ENCODE measurements around the gene RAB40B. TPM values are rescaled to one million over a fixed set of nuclear protein-coding genes. Genes with fewer than 3 reads are reported as not detected.

The RAB40B gene
- total RNA-seq, 2 donors from 2014 or later = 1.2 to 4.6 TPM

DNA sequence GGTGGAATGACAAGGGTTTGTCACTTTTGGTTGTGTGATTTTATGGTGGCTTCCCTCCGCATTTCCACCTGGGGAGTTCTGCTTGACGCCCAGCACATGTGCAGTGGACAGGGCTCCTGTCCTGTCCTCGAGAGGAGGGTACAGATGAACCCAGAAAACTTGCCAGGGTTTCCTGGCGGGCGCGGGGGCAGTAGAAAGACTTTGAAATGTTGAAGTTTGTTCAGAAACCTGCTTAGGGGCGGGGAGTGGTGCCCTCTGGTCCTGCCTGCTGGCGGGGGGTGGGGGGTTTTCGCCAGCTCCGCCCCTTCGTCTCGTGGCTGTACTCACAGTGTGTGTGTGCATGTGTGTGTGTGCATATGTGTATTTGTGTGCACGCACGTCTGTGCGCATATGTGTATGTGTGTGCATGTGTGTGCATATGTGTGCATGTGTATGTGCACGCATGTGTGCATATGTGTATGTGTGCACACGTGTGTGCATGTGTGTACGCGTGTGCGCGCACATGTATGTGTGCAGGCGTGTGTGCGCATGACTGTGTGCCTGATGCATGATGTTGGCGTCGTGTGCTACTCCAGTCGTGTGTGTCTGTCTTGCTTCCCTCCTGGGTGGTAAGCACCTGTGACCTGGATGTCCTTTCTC is 24.8 kb upstream of the RAB40B start:
- Mint-ChIP-seq H3K27ac (no peak overlapping the region), H3K36me3 (ENCODE audit: low read depth) (peaks cover 50% of the 10 kb centered on the region), H3K4me3 (no peak overlapping the region), H3K27me3 (ENCODE audit: insufficient read depth) (no peaks in the 10 kb centered on the region), H3K9me3 (no peaks in the 10 kb centered on the region), H3K4me1 (no peaks in the 10 kb centered on the region)
- 92 to 99% methylated on average over 15 to 26 of the region's 26 CpGs for WGBS, 2 experiments (ENCODE audit: insufficient coverage in 1 of 2, insufficient read length in 1 of 2)
- peaks cover 41% of the 10 kb centered on the region for H3K36me3 ChIP-seq (ENCODE audit: control insufficient read depth, insufficient read depth, low read length)
- H3K27ac ChIP-seq (ENCODE audit: low read depth, low read length) = no peak overlapping the region
- no peaks in the 10 kb centered on the region for H3K27me3 ChIP-seq (ENCODE audit: control insufficient read depth, insufficient read depth, low read length, poor library complexity, severe bottlenecking)
- H3K4me1 ChIP-seq (ENCODE audit: control insufficient read depth, insufficient read depth, low read length) = no peaks in the 10 kb centered on the region
- TF ChIP-seq CTCF (conservative IDR thresholded peaks at IDR 0.05) = no peak
- H3K4me3 ChIP-seq (ENCODE audit: low read length) = no peak overlapping the region
- H3K9ac ChIP-seq (ENCODE audit: extremely low read depth, low read length, poor library complexity, severe bottlenecking) = no peak overlapping the region
- DNase-seq = no peak
- no peaks in the 10 kb centered on the region for H3K9me3 ChIP-seq (ENCODE audit: control insufficient read depth, low read length)

GRCh38 chr17:82722341-82723013 is 24.0 kb upstream of the RAB40B start:
- peaks cover 46% of the 10 kb centered on the region for H3K36me3 Mint-ChIP-seq (ENCODE audit: low read depth)
- Histone ChIP-seq H3K9ac (ENCODE audit: extremely low read depth, low read length, poor library complexity, severe bottlenecking) (no peak overlapping the region), H3K4me3 (ENCODE audit: low read length) (no peak overlapping the region), H3K27ac (ENCODE audit: low read depth, low read length) (no peak overlapping the region), H3K4me1 (ENCODE audit: control insufficient read depth, insufficient read depth, low read length) (no peaks in the 10 kb centered on the region), H3K27me3 (ENCODE audit: control insufficient read depth, insufficient read depth, low read length, poor library complexity, severe bottlenecking) (no peaks in the 10 kb centered on the region), H3K36me3 (ENCODE audit: control insufficient read depth, insufficient read depth, low read length) (peaks cover 41% of the 10 kb centered on the region), H3K9me3 (ENCODE audit: control insufficient read depth, low read length) (no peaks in the 10 kb centered on the region)
- 92 to 96% methylated on average over 17 to 19 of the region's 19 CpGs for WGBS, 2 experiments (ENCODE audit: insufficient coverage in 1 of 2, insufficient read length in 1 of 2)
- H3K9me3 Mint-ChIP-seq = no peaks in the 10 kb centered on the region
- H3K27ac Mint-ChIP-seq = no peak overlapping the region
- no peak for TF ChIP-seq CTCF (conservative IDR thresholded peaks at IDR 0.05)
- H3K4me3 Mint-ChIP-seq = no peak overlapping the region
- peaks cover 5% of the 10 kb centered on the region for H3K4me1 Mint-ChIP-seq
- no peak for DNase-seq
- H3K27me3 Mint-ChIP-seq (ENCODE audit: insufficient read depth) = no peaks in the 10 kb centered on the region

- Mint-ChIP-seq H3K4me1 (peaks cover 7% of the 10 kb centered on the region), H3K36me3 (ENCODE audit: low read depth) (peaks cover 33% of the 10 kb centered on the region), H3K27ac (no peak overlapping the region), H3K9me3 (no peaks in the 10 kb centered on the region), H3K27me3 (ENCODE audit: insufficient read depth) (peaks cover 5% of the 10 kb centered on the region), H3K4me3 (no peak overlapping the region)
- H3K36me3 ChIP-seq (ENCODE audit: control insufficient read depth, insufficient read depth, low read length) = peaks cover 39% of the 10 kb centered on the region
- H3K4me1 ChIP-seq (ENCODE audit: control insufficient read depth, insufficient read depth, low read length) = no peaks in the 10 kb centered on the region
- no peak overlapping the region for H3K9ac ChIP-seq (ENCODE audit: extremely low read depth, low read length, poor library complexity, severe bottlenecking)
- no peak for TF ChIP-seq CTCF (conservative IDR thresholded peaks at IDR 0.05)
- no peak for DNase-seq
- no peaks in the 10 kb centered on the region for H3K9me3 ChIP-seq (ENCODE audit: control insufficient read depth, low read length)
- WGBS, 2 experiments (ENCODE audit: insufficient coverage in 1 of 2, insufficient read length in 1 of 2) = 96 to 98% methylated on average over 16 to 19 of the region's 19 CpGs
- no peaks in the 10 kb centered on the region for H3K27me3 ChIP-seq (ENCODE audit: control insufficient read depth, insufficient read depth, low read length, poor library complexity, severe bottlenecking)
- H3K27ac ChIP-seq (ENCODE audit: low read depth, low read length) = no peak overlapping the region
- no peak overlapping the region for H3K4me3 ChIP-seq (ENCODE audit: low read length)
Observed at GRCh38 chr17:82720204-82720603, 21.7 kb upstream of the RAB40B start.
